Measurements from ENCODE around the gene PLEKHA1. TPM values are rescaled to one million over a fixed set of nuclear protein-coding genes. Genes with fewer than 3 reads are reported as not detected.

Gene PLEKHA1
- total RNA-seq, 1 donor from 2014 or later: 46.2 TPM

DNA sequence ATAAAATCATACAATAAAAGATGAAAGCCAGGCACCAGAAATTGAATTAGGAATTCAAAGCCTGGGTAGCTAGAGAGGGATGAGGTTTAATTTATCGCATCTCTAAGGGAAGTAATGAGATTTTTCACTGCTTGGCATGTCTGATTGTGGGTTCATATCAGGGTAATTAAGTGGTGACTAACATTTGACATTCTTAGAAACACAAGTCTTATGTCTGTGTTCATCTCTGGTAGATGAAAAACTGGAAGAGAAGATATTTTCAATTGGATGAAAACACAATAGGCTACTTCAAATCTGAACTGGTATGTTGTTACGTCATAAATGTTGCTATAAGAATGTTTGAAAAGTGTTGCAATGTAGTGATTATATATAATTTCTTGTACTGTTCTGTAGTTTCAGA, 43.2 kb downstream of the PLEKHA1 start:
- intact Hi-C loops (cut with DNase I): no loop called here
- no peak for DNase-seq (ENCODE audit: low spot score)

DNA sequence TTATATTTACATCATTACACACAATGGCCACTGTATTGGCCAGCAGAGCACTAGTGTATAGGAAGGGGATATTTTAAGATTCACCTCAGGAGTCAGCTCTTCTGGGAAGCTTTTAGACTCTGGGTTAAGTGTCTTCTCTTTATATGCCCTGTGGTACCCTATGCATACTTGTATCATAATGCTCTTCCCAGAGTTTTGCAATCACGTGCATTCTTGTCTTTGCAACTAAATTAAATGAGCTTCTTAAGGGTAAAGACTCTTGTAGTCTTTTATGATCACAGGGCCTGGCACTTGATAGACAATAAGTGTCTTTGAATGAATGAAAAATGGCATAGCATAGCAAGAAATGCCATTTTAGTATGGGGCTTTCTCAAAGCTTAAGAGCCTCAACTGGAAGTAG, 44.5 kb downstream of the PLEKHA1 start:
- intact Hi-C loops (cut with DNase I): no loop called here
- DNase-seq (ENCODE audit: low spot score): no peak

DNA sequence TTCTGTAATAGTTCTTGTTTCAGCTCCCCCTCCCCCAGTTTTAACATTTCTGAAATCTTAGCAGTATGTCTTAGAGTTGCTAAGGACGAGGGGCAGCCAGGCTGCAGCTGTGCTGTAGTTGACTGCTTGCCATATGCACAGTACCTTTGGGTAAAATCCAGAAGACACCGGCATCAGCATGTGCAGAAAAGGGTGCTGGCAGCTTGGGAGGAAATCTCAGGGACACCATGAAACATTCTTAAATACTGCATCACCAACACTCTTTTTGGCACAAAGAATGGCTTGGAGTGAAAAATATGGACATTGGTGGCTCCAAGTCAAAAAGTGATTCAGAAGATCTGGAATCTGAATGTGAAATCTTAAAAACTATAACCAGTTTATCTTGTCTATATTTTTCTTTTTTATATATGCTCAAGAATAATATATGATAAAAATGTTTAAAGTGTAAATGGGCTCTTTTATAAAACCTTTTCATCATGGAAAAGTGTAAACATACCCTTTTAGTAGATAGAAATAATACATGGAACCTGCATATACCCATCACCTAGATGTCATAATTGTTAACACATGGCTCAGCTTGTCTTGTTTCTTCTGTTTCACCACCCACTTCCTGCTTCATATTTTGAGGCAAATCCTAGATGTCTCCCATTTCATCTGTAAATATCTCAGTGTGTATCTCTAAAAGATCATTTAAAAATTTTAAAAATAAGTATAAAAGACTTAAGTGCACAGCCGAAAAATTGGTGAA, 45.5 kb downstream of the PLEKHA1 start:
- DNase-seq (ENCODE audit: low spot score): no peak
- intact Hi-C loops (cut with DNase I): no loop called here

DNA sequence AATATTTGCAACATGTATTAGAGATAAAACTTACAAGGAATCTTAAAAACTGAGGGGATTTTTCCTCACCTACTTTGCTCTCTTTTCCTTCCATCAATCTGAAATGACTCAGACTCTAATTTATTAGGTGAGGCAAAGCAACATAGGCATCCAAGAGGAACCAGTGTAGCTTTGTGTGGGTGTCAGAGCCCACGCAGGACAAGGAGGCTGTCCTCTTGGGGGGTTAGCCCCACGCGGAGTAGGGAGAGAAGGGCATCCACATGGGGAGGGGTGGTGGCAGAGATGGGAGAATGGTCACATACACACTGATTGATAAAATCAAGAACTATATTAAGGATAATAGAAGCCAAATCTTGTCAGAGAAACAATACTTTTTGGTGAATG, 46.1 kb downstream of the PLEKHA1 start:
- intact Hi-C loops (cut with DNase I): no loop called here
- DNase-seq (ENCODE audit: low spot score): no peak

DNA sequence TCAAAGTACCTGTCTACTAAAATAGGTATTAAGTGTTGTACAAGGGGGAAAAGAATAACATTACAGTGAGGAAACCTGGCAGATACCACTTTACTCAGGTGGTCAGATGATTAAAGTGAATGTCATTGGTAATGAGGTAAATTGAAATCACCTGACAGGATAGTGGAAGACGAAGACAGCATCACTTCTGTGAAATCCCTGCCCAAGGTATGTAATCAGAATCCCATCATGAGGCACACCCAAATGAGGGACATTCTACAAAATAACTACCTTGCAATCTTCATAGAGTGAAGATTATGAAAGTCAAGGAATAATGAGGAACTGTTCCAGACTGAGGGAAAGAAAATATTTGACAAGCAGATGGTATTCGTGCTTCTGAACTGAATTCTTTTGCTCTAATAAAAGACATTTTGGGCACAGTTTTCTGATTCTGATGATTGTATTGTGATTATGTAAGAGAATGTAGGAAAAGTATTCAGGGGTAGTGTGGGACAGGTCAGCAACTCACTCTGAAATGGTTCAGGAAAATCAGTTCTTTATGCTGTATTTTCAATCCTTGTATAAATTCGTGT, 46.6 kb downstream of the PLEKHA1 start:
- DNase-seq (ENCODE audit: low spot score): no peak
- intact Hi-C loops (cut with DNase I): no loop called here

DNA sequence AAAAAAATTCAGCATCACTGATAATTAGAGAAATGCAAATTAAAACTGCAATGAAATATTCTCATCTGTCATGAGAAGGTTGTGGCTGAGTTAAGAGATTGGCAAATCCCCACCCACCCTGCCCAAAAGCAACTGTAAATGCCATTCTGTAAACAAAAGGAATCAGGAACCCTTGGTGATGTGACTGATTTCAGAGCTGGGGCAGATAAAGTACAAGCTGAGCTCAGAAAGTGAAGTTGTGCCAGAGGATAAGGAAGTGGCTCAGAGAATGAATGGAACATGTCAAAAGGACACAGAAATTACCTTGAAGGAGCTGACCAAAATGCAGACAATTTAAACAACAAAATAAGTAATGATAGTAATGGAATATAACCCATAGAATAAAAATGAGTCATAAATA, 47.2 kb downstream of the PLEKHA1 start:
- DNase-seq (ENCODE audit: low spot score): no peak
- intact Hi-C loops (cut with DNase I): no loop called here

DNA sequence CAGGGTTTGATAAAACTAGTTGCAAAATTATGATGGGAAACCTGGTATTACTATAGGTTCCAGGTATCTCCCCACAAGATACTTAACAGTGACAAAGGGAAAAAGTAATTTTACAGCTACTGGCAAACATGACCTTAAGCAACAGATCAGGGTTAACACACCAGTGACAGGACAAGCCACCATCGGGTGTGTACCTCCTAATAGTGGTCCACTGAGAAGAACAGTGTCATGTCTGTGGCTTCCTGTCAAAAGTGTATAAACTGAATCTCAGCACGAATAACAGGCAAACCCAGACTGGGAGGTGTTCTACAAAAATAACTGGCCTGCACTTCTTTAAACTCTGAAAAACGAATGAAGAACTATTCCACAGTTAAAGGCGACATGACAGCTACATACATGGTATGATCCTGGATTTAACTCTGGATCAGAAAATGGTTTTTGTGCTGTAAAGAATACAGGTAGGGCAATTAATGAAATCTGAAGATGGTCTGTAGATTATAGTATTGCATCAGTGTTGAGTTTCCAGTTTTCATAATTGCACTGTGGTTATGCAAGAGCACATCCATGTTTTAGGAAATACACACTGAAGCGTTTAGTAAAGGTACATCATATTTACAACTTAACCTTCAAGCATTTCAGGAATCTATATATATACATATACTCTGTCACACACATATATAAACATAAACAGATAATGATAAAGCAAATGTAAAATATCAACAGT, 47.9 kb downstream of the PLEKHA1 start:
- no peak for DNase-seq (ENCODE audit: low spot score)
- intact Hi-C loops (cut with DNase I): no loop called here

DNA sequence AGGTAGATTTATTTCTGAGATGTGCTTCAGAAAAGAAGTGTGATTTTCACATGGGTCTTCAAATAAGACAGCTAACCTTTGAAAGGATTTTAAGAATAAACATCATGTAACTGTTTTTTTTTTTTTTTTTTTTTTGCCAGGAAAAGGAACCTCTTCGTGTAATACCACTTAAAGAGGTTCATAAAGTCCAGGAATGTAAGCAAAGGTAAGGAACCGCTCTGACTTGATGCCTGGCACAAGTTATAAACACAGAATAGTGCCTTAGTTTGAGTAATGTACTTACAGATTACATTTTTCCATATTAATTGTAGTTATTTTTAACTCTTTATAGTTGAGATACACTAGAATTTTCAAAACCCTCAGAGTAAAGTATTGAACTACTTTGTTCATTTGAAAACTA, 49.6 kb downstream of the PLEKHA1 start:
- no peak for DNase-seq (ENCODE audit: low spot score)
- intact Hi-C loops (cut with DNase I): no loop called here

DNA sequence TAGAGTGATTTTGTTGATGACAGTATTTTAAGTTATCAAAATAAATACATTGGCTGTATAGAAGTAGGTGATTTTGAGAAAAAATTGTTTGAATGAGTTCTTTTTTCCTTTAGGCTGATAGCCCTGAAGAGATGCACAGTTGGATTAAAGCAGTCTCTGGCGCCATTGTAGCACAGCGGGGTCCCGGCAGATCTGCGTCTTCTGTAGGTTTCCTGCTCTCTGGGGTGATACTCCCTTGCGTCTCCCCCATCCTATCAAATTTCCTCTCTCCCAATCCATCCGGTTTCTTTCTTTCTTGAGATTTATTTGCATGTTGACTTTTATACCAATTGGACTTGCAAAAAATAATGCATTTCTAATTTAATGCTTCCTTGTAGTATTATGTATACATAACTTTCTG, 52.3 kb downstream of the PLEKHA1 start:
- DNase-seq (ENCODE audit: low spot score): no peak
- intact Hi-C loops (cut with DNase I): no loop called here

DNA sequence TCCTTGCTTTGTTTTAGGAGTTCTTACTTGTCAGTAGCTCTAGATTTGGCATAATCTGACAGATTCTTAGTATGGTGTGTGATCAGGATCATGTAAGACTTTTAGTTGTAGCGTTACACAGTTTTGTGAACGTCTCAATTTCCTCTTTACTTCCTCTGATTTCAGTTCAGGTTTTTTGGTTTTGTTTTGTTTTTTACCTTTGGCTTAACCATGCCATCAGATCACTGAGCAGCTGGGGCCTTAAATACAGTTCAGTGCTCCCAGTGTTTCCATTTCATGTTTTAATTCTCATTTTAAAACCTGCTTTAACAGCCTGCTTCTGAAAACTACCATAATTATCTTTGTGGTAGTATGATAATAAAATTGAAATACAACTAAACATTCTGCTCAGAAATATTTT, 52.8 kb downstream of the PLEKHA1 start:
- DNase-seq (ENCODE audit: low spot score): no peak
- intact Hi-C loops (cut with DNase I): no loop called here

DNA sequence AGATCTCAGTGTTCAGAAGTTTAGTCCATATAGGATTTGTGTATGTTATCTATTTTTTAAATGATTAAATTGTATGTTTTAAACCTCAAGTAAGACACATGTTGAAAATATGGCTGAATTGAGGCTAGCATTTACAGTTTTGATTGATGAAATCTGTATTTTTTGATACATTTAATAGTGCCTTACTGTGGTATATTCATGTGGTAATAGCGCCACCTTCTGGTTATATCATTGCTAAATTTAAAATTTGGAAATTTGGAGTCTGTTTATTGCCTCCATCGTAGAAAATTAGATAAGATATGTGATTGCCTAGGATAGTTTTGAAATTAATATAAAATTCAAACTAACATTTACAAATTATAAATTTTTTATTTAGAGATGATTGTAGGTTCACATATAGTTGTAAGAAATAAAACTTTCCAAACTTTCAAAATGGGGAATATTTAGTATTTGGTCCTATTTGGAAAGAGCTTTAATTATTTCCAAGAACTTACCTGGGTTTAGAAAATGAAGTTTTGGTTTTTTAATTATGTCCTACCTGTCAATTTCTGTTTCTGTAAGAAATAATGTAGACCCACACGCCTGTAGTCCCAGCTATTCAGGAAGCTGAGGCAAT, 60.8 kb downstream of the PLEKHA1 start:
- DNase-seq (ENCODE audit: low spot score): no peak
- intact Hi-C loops (cut with DNase I): loop anchor here (1.0 to 5.0 kb wide), 2 partner anchors 132 to 137 kb away; no protein-coding TSS in a partner anchor

DNA sequence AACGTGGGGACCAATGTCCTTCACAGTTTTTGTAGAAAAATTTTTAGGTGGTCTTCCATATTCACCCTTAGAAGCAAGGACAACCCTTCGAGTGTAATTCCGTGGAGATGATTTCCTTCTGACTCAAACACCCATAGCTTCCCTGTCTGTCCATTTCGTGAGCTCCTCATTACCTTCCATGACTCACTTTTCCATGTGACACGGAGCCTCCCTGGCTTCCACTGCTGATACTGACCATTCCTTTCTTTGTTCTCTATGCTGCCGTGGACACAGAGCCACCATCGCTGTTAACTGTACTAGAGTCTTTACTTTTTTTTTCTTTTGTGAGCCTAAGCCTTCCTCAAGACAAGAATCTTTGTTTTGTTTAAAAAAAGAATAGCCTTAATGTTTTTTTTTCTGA, 67.5 kb downstream of the PLEKHA1 start:
- DNase-seq (ENCODE audit: low spot score): no peak
- intact Hi-C loops (cut with DNase I): no loop called here

DNA sequence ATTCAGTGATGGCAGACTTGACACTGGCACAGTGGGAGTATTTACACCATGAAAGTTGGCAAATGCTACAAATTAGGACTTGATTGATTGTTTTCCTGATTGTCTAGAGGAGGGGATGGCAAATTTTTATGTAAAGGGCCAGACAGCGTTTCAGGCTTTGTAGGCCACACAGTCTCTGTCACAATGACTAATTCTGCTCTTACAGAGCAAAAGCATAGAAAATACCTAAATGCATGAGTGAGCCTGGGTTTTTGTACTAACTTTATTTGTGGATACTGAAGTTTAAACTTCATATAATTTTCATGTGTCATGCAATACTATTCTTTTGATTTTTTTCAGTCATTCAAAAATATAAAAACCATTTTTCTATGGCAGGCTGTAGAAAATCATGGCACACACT, 71.0 kb downstream of the PLEKHA1 start:
- intact Hi-C loops (cut with DNase I): loop anchor here (5.0 kb wide), 1 partner anchor 52 kb away; no protein-coding TSS in a partner anchor
- no peak for DNase-seq (ENCODE audit: low spot score)

DNA sequence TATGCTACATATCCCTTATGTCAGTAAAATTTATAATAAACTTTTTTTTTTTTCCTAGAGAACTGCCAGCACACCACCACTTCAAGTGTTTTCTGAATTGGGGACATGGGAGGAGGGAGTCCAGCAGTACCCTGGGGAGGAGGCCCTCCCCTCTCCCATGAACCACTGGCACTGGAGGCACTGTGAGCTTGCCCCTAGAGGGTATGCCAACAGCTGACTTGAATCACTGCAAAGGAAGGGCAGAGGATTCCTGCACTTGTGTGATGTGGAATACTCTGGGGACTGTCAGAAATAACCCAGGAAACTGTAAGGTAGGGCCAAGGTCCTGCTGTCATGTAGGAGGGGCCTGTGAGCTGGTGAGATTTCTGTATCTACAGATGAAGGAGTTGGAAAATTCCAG, 71.4 kb downstream of the PLEKHA1 start:
- DNase-seq (ENCODE audit: low spot score): no peak
- intact Hi-C loops (cut with DNase I): loop anchor here (5.0 kb wide), 1 partner anchor 51 kb away; no protein-coding TSS in a partner anchor

DNA sequence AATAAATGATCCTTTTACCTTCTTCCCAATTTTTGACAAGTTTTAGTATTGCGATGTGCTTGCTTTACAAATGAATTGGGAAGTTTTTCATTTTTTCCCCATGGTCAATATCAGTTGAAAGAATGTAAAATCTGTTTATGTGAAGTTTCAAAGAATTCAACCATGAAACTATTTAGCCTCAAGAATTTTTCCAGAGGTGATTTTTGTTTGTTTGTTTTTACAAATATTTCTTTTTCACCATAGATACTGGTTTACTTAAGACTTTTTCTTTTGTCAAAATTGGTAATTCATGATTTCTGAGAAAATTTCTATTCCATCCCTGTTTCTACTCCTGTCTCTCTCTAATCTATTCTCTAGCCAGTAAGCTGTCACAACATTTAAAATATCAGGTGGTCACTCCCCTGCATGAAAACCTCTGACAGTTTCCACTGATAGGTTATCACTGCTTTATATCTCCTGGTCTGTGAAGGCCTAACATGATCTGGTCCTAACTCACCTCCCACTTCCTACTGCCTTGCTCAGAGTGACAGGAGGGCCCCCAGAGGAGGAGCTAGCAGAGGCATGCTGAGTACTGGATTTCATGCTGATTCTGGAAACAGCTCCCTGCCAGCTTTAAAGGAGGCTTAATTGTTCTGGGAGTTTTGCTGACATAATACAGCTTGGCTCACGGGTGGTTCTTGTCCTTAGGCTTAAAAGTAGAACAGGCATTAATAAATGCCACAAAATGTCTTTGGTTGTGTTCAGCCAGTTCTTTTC, 72.3 kb downstream of the PLEKHA1 start:
- intact Hi-C loops (cut with DNase I): loop anchor here (5.0 kb wide), 1 partner anchor 50 kb away; no protein-coding TSS in a partner anchor
- no peak for DNase-seq (ENCODE audit: low spot score)

DNA sequence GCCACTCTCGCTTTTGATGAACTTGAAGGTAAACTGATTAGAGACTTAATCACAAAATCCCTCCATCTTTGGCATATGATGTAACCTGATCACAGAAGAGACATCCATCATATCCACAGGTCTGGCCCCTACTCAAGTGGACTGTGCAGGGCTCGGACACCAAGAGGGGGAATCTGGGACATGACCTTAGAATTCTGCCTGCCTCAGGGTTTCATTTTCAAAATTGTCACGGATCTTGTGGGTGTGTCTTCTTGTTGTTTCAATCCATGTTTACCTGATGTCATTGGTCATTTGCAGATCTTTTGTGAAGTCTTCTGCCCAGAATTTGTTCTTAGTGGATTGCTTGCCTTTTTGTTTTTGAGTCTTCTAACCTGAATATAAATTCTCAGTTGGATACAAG, 74.1 kb downstream of the PLEKHA1 start:
- intact Hi-C loops (cut with DNase I): loop anchor here (5.0 kb wide), 1 partner anchor 49 kb away; no protein-coding TSS in a partner anchor
- no peak for DNase-seq (ENCODE audit: low spot score)

DNA sequence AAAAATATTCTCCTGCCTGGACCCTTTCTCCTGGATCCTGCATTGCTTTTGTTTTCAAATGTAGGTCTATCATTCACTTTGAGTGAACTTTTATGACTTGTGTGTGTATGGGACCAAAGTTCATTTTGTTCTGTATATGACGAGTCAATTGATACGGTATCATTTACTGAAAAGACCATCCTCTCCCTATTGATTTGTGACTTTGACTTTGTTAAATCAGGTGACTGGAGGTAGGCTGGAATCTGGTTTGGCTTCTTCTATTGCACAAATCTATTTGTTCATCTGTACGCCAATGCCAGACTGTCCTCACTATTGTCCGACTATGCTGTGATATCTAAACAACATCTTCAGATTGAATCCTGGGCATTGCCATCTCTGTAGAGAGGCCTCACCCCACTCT, 74.6 kb downstream of the PLEKHA1 start:
- intact Hi-C loops (cut with DNase I): loop anchor here (5.0 kb wide), 1 partner anchor 48 kb away; no protein-coding TSS in a partner anchor
- DNase-seq (ENCODE audit: low spot score): no peak

DNA sequence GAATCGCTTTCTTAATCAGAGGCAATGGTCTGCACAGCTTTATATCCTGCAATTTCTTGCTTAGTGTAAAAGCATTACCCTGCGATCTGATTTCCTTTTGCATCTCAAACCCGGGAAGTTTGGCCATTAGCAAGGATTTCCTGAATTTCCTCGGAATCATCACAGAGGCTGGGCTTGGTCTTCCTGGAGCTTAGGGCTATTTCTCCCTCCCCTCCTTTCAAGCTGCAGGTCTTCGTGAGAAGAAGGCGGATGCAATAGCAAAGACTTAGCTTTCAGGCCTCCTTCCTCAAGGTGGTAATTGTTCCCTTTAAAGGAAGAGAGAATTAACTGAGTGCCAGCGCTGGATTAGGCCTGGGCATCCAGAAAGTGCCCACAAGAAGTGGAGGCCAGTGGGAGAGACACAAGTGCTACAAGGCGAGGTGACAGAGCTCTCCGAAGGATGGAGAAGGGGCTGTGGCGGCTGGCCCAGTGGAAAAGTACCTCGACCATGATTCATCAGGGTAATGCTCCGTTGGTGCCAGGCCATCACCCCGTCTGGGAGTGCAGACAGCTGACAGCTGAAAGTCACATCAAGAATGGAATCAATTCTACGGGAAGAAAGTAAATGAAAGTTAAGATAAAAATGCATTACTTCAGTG, 76.0 kb downstream of the PLEKHA1 start:
- intact Hi-C loops (cut with DNase I): no loop called here
- no peak for DNase-seq (ENCODE audit: low spot score)

DNA sequence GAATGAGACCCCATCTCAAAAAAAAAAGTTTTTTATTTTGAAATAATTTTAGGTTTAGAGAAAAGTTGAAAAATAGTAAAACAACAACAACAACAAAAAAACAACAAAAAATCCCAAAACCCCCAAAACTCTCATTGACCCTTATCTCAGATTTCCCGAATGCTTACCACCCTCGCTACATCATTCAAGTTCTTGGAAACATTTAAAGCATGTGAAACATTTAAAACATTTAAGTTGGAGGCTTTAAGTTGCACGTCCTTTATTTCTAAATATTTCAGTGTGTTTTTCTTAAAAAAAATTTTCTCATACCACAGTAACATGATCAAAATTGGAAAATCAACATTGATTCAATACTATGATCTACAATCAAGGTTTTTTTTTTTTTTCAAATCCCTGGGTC, 79.6 kb downstream of the PLEKHA1 start:
- intact Hi-C loops (cut with DNase I): no loop called here
- no peak for DNase-seq (ENCODE audit: low spot score)
